ENCODE measurements around the gene WWC2. TPM values are rescaled to one million over a fixed set of nuclear protein-coding genes. Genes with fewer than 3 reads are reported as not detected.

The WWC2 gene
- total RNA-seq, result 13.0 and 14.4 TPM in 2 replicates

GRCh38 chr4:183098723-183099536, at the start of gene WWC2:
Gene WWC2 (plus strand): TSS chr4:183099257. CDS start chr4:183099492, 235 bp downstream.

DNA sequence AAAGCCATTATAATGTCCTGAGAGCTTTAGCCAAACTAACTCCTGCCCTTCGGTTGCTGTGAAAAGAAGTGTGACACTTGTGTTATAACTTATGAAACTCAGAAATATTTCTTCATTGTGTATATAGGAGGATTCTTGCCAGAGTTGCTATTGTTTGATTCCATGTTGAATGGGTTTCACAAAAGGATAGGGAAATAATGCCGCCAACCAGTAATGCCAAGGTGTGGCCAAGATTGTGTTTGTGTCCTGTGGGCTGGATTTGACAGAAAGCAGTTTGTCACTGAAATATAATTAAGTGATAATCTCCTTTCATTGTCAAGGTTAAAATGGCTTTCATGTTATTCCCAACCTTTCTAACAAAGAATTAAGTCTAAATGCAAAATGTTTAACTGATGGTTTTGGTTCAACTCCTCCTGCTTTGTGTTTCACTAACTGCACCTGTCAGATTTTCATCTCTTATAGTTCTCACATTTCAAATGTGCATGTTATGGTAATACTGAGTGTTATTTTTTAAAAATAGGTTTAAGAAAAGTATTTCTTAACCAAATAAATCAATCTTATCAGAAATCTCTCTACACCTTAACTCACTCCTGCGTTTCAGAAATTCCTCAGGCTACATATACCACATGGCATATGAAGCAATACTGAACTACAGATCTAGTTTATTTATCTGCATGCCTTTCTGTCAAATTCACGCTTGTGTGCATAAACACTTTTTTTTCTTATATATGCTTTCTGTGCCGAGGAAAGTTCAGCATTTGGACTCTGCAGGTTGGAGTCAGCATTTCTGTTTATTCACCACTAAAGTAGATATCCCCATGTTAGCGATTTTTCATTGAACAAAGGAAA, 221.4 kb downstream of the WWC2 start, which contains the start of gene CLDN22:
CLDN22 (minus strand) TSS at position 66 of the 849 bp plus-strand sequence; CDS start at position 8, 58 bp downstream.

GRCh38 chr4:183322326-183322725, 223.3 kb downstream of the WWC2 start, which contains the start of gene CLDN24:
Gene CLDN24 (minus strand): TSS chr4:183322426. CDS start chr4:183322426, 0 bp downstream.

Other genes starting within 250 kb of the WWC2 start
- 78.9 and 87.3 TPM in 2 replicates for gene DCTD, start 181.9 kb upstream of the WWC2 start, total RNA-seq
- gene CLDN22, start 221.0 kb downstream of the WWC2 start, total RNA-seq, result not detected in 2 replicates
- not detected in 2 replicates for gene CLDN24, start 223.2 kb downstream of the WWC2 start, total RNA-seq